ENCODE data around the gene LMNTD1. TPM values are rescaled to one million over a fixed set of nuclear protein-coding genes. Genes with fewer than 3 reads are reported as not detected.
"Not testable (repeated sequence)": the region's sequence is repeated elsewhere in the genome, so short reads cannot be mapped to it uniquely, and the experiment has no call there.

The LMNTD1 gene
- total RNA-seq, 1 donor from 2014 or later, result not detected

DNA sequence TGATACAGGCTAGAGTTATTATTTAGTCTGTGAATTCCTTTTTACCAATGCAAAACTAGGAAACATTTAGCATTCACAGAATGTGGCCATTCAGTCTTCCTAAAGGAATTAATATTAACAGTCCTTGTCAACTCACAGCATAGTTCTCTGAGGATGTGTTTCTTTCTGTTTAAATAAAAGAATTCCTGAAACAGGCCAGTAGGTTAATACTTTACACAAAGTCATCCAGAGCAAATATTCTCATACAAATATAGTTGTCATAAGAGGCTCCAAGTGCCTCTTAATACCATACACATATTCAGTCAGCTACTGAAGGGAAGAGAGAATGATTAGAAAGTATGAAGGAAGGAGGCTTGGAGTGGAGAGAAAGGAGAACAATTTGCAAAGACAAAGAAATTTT, 120.1 kb downstream of the LMNTD1 start:
- no peak for DNase-seq (ENCODE audit: low spot score)

DNA sequence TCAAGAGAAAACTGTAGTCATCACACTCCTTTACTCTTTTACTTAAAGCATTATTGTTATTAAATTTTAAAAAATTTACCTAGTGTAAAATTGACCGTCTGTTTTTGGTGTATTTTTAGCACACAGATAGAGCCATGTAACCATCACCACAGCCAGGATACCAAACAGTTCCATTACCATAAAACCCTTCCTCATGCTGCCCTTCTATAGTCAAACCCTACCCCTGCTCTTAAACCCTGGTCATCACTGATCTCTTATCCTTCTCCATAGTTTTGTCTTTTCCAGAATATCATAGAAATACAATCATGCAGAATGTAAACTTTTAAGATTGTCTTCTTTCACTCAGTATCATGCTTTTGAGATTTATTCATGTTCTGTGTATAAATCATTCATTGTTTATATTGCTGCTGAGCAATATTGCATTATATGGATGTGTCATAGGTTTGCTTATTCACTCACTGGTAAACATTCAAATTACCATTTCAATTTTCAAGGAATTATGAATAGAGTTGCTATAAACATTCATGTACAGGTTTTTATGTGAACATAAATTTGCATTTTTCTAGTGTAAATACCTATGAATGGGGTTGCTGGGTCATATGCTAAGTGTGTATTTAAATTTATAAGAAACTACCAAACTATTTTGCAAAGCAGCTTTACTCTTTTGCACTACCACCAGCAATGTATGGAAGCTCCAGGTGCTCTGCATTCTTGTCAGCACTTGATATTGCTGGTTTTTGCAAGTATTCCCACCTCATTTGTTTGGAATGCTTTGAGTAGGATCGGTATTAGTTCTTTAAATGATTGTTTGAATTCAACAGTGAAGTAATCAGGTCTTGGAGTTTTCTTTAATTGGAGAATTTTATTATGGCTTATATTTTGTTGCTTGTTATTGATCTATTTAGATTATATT, 125.5 kb downstream of the LMNTD1 start:
- no peak for DNase-seq (ENCODE audit: low spot score)

DNA sequence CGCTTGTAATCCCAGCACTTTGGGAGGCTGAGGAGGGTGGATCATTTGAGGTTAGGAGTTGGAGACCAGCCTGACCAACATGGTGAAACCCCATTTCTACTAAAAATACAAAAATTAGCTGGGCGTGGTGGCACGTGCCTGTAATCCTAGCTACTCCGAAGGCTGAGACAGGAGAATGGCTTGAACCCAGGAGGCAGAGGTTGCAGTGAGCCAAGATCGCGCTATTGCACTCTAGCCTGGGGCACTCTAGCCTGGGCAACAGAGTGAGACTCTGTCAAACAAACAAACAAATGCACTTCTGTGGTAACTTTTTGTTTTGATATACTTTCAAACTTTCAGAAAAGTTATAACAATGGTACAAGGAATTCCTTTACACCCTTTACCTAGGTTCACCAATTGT, 126.3 kb downstream of the LMNTD1 start:
- not testable (repeated sequence) for DNase-seq (ENCODE audit: low spot score)
